DMS114 treated with DMSO at 0.1 percent for 48 hours (cell line): ENCODE results near the gene MSANTD2.
A peak's percentile ranks its signal among the peaks of the same experiment; 100 is the strongest.

Experiments
- DNase-seq: peaks from one replicate; lab custom pipeline; 2025; ENCODE audit not compliant: unreplicated experiment; lab: John Stamatoyannopoulos, UW

The MSANTD2 gene

DNA sequence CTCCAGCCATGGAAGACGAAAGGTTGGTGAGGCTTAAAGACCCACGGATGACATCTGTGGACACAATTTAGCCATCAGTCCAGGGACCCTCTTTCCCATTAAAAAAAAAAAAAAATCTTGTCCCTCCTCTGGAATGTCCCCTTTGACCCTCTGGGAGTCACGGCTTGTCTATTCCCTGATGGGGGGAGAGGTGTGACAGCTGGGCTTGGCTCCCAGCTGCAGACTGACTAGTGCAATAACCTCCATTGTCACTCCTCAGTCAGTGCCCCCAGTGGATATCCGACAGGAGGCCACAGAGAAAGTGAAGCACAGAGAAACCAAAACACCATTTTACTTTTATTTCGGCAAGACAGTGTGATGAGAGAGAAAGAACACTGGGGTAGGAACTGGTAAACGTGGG is 45.5 kb downstream of the MSANTD2 start:
- DNase-seq = no peak

DNA sequence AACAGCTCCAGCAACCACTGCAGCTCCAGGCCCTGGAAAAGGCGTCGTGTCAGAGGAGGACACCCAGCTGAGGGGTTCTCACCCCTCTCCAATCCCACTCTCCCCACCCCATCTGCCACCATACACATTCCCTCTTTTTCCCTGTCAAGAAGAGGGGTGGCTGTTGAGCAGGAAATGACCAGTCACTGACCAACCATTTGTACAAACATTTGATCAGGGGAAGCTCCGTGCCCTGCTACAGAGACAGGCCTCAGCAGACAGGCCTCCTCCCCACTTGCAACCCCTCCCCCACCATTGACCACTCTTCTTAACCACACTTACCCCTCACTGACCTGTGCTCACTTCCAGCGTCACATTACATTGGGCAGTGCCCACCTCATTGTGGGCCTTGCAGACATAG is 45.9 kb downstream of the MSANTD2 start:
- DNase-seq = no peak

DNA sequence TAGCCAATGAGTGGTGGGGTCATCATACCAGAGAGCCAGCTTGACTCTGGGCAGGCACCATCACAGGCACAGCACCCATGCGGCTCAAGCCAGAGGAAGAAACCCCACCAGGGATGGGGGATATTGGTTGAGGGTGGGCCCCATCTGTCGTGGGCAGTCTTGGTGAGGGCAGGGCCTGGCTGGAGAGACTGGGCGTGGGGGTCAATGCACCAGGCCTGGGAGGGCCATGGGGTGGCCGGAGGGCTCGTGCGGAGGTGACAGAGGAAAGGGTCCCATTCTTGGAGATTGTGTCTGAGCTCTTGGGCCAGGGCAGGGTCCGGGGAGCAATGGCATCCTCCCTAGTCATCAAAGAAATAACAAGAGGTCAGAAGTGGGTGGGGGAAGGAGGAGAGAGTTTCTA is 46.6 kb downstream of the MSANTD2 start:
- DNase-seq = no peak

DNA sequence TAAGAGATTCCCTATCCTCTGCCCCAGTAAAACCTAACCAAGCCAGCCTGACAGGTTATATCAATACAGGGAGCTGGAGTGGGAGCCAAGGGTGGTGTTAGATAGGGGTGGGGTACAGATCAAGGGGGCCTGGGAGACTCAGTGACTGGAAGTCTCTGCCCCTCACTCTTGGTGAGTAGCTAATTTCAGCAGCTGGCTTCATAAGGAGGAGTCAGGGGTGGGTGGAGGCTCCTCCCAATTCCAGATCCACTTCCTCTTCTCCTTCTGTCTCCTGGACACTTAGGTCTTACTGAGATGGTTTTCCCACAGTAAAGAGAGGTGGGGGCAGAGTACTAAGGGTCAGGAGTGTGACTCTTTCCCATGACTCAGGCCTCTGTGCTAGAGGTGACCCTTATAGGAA is 47.0 kb downstream of the MSANTD2 start:
- no peak for DNase-seq

DNA sequence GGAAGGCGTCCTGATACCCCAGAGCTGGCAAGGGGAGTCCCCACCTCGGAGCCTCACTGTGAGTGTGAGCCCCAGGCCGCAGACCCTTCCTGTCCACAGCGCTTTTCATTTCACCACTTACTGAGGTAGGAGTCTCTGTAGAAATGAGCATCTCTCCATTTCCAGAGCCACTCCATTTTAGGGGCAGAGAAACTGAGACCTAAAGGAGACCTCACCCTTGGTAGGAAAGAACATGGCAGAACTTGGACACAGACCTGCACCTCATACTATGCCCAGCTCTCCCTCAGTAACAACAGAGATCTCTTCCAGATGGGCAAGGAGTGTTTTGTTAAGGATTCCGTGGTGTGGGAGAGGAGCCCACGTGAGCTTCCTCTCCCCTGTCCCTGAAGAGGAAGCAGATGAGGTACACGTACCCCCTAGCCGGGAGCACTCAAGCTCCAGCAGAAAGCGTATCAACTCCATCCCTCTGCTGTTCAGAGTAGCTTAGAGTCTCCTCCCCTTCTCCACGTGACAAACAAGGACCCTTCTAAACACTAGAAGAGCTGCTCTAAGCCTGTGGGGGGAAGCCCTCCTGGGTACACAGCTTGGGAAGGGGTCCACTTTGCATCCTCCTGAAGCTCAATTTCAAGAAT is 47.6 kb downstream of the MSANTD2 start:
- DNase-seq = no peak

DNA sequence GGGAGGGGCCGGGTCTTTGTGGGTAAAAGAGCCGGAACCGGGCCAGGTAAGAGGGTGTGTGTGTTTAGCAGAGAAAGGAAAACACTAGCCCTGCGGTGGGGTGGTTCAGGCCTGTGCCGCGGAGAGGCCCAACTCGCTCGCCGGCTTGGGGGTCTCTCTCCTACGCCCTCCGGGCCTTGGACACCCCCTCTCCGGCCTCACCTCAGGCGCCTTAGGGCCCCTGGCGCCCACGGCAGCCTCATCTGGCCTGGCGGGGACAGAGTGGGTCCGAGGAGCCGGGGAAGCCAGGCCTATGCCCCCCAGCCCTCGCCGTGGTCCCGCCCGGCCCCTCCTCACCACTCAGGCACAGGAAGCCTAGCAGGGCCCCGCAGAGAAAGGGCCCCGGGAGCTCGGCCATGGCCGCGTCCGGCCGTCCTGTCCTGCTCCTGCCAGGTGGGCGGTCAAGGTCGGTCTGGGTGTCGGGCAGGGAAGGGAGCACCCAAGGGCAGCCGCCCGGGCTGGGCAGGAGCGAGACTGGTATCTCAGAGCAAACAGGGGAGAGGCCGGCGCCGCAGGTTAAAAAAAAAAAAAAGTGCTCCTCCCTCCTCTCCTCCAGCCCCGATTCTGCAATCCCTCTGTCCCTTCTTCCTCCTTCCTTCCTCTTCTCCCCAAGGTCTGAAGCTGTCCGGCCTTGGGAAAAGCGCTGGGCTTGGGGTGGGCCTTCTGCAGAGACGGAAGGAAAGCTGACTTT is 48.3 kb downstream of the MSANTD2 start, which contains the start of gene VSIG2:
TSS of gene VSIG2 (minus strand) at position 515 of the 730 bp plus-strand sequence. CDS start at position 397, 118 bp downstream.
- DNase-seq = no peak

DNA sequence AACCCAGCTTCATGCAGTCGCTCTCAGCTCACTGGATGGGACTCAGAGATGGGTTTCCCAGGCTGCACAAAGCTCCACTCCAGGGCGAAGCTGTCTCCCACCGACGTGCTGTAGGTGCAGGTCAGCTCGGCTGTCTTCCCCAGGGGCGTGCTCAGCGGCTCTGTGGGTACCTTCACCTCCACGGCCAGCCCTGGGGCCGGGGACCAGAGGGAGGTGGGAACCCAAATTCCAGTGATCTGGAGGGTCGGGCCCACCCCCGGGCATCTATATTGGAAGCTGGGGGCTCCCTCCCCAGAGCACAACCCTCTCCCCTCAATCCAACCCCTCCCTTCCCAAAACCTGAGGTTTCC is 48.8 kb downstream of the MSANTD2 start:
- DNase-seq = no peak

DNA sequence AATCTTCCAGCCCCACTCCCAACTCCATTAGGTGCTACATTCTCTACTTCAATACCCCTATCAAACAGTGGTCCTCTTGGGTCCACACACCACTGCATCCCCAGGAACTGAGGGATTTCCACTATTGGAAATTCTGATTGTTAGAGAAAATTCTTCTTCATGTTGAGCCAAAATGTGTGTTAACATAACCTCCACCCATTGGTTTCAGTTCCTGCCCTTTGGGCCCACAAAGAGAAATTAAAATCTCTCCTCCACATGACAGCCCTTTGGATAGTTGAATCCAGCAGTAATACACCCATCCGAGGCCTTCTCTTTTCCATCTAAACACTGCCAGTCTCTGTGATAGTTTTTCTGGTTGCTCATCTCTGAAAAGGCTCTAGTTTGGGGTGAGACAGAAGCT is 50.3 kb downstream of the MSANTD2 start:
- no peak for DNase-seq

DNA sequence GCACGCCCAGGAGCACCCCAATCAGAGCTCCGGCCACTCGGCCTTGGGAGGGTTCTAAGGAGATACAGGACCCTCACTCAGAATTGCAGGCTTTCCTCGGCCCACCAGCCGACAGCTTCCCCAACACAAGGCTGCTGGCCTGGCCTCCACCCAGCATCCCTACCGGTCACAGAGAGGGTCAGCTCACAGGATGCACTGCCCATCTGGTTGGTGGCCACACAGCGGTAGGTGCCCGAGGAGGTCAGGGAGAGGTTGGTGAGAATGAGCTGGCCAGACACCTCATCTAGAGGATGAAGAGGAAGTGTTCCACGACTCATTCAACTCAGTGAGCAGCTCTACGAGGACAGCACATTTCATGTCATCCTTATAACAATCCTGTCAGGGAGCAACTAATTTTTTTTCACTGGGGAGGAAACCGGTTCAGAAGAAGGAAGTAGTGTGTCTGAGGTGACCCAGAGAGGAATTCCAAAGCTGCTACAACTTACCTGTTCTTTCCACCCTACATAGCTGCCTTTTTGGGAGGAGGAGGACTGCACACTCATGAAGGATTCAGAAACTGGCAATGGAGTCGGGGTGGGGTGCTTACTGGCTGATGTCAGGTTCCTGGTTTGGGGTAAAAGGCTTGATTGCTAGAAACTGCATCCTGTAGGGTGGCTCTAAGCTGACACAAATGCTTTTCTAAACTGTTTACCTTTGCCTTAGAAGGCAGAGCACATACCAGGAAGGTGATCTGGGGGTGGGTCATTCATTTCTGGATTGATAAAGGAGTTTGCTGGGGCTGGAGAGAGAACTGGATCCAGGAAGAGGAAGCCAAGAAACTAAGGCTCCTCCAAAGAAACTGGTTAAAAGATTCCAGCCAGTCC is 51.5 kb downstream of the MSANTD2 start:
- no peak for DNase-seq

DNA sequence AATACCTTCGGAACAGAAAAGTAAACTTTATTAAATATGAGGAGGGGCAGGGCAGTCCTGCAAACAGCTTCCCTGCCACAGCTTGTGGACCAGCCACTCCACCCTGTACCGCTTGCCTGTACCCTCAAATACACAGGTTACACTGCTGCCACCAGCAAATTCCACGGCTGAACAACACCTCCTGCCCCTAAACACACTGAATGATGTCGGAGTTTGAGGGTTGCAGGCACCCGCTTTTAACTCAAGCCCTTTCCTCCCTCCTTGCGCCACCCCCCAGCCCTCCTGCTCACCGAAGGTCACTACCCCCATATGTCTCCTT is 52.1 kb downstream of the MSANTD2 start:
- no peak for DNase-seq

DNA sequence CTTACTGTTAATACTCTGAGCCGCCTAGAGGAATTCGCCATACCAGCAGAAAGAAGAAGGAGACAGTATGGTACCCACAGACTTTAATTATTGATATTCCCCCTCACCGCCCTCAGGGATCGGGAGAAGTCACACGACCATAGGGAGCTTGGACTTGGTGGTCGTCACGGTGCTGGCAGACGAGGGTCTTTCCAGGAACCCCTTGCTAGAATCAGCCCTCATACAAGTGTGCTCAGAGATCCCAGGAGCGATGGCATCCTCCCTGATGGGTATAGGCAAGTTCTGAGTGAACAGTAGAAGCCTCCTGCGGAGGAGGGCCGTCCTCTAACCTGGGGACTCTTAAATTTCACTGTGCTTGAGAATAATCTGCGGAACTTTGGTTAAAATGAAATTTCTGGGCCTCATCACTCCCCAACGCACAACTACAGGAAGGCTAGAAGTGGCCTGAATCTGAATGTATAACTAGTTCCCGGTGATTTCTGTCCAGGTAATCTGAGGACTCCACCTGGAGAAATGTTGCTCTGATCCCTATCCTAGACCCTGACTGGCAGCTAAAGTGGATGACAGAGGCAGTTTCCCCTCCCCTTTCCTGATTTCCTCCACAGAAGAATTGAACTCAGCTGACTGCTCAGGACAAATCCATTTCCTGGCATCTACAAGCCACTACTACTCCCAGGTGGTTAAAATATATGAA is 52.7 kb downstream of the MSANTD2 start:
- no peak for DNase-seq

DNA sequence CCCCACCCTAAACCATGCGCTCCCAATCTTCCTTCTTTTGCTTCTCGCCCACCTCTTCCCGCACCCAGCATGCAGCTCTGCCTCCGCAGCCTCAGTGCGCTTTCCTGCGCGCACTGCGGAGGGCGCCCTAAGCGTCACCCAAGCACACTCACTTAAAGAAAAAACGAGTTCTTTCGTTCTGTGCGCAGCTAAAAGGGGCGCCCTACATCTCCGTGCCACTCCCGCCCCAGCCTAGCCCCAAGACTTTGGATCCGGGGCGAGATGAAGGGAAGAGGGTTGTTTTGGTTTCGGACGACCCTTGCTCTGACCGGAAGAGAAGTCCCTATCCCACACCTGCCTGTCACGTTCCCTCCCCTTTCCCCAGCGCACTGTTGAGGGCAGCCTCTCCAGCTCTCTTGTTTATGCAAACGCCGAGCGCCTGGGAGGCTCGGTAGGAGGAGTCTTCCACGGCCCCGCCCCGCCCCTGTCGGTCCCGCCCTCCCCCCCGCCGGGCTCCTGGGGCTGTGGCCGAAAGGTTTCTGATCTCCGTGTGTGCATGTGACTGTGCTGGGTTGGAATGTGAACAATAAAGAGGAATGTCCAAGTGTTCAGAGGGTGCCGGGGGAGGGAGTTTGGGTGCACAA is 53.5 kb downstream of the MSANTD2 start:
- DNase-seq = no peak

DNA sequence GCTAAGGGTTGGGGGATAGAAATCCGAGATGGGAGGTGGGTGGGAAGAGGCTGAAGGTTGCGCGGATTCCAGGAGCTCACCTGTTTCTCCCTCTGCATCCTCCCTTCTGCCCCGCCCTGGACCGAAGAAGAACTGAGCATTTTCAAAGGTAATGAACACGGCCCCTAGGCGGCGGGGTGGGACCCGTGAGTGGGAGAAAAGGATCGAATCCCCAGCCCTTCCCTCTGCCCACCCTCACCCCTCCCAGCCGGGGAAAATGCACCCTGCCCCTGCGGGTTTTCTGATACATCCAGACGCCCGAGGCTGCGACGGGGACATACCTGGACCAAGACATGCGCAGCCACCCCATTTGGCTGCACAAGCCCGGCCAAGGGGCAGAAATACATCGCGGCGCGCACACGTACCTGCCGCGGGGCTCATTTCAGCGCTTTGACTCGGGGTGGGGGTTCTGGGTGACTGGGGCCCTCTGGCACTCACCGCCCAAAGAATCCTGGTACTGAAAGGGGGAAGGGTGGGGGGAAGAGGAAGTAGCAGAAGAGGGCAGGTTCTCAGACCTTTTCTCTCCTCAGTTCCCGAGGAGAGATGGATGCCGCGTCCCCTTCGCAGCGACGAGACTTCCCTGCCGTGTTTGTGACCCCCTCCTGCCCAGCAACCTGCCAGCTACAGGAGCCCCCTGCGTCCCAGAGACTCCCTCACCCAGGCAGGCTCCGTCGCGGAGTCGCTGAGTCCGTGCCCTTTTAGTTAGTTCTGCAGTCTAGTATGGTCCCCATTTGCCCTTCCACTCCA is 54.2 kb downstream of the MSANTD2 start:
- DNase-seq = no peak

DNA sequence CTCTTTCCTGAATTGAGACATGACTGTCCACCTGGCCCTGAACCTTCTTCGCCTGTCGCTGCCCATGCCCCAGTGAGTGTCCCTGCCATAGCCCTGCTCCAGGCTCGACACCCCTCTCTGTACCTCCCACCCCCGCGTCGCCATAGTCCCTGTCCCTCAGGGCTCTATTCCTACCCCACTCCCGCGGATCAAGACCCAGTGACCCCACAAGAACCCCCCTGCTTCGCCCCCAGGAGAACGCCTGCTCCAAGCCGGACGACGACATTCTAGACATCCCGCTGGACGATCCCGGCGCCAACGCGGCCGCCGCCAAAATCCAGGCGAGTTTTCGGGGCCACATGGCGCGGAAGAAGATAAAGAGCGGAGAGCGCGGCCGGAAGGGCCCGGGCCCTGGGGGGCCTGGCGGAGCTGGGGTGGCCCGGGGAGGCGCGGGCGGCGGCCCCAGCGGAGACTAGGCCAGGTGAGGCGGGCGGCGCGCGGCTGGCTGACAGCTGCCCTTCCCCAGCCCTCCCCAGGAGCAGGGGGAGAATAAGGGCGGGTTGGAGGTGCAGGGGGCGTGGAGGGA is 54.9 kb downstream of the MSANTD2 start:
- DNase-seq = no peak

DNA sequence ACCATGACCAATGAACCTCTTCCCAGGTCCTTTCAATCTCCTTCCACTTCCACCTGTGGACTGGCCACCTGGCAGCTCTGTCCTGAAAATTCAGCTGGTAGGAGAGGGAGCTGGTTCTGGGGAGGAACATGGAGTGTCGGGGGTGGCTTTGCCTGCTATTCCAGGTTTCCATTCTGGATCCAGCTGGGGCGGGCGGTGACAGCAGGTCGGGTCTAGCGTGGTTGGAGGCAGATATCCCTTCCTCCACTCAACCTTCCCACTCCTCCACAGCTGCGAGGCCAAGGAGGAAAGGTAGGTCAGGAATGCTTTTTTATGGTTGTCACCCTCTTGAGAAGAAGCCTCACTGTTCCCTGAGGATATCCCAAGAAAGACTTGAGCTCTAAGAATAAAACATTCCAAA is 57.2 kb downstream of the MSANTD2 start:
- no peak for DNase-seq

DNA sequence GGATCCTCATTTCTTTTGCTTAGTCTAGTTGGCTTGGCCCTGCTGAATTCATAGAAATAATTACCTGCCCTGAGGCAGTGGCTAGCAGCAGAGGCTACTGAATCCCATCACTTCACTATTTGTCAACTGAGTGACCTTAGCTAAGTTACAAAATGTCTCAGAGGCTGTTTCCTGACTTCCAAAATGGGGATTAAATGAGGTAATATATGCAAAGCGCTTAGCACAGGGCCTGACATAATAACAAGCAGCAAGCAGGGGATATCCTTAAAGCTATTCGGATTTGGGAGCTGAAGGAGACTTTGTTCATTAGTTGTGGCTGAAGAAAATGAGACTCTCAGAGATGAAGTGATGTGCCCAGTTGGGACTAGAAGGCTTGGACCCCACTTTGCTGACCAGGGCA is 57.7 kb downstream of the MSANTD2 start:
- DNase-seq = no peak

DNA sequence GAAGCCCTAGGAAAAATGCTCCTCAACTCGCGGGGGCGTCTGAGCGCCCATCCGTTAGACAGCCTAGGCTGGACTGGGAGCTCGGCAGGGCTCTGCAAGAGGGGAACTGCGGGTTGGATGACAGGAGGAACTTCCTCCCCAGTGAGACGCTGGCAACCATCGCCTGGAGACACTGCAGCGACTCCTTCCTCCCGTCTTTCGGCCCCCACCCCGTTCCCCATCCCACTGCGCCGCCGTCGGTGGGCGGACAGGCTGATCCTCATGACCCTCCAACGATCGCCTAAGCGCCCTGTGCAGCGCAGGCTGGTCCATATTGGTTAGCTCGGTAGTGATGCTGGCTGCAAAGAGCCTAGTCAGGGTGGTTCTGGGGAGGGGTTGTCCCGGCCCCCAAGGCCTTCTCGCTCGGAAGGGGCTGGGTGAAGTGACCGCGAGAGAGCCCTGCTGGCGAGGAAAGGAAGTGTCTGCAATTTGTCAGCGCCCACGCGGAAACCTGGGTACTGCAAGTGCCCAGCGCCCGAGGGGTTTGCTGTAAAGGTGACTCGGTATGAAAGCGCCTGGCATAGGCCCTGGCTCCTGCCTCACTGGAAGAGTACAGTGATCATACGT is 59.8 kb downstream of the MSANTD2 start:
- DNase-seq = no peak

DNA sequence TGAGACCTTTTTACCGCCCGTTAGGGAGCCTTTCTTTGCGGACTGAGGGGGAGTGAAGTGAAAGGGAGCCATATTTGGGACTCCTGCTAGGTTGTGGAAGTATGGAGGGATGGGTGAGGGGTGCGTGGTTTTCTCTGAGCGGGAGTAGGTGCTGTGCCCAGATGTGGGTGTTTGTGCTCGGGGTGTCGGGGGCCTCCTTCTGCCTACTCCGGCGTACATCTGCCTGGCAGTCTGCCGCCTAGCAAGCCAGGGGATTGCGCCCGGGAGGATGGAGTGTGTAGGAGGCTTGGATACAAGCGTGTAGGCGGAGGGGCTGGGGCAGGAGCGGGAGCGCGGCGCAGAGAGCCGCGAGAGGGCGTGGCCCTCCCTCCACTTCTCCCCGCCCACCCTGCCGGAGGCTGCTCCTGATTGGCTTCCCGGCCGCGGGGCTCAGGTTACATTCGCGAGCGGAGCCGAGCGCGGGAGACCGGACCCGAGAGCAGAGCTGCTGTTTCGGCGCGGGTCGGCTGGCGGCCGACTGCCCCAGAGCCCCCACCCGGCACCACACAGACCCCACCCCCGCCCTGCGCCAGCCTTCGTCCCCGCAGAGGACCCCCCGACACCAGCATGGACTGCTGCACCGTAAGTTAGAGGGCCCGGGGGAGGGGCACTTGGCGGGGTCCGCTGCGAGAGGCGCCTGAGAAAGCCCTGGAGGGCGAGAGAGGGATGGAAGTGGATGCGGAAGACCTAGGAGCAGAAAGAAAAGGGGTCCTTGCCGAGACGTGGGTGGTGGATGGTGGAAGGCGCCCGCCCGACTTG is 60.5 kb downstream of the MSANTD2 start, which contains the start of gene NRGN:
TSS of gene NRGN (plus strand) at position 464 of the 798 bp plus-strand sequence. CDS start at position 607, 143 bp downstream.
- DNase-seq = peak; percentile 57
